GM19395 (cell line): ENCODE results near the gene FLNB.

Experiments used
- ATAC-seq: cut with Tn5 transposase; IDR thresholded peaks from one replicate; pipeline ENCODE4 v1.9.1; 2021; ENCODE audit warnings: mild to moderate bottlenecking, moderate library complexity; ENCODE audit not compliant: unreplicated experiment

Gene FLNB, protein sequence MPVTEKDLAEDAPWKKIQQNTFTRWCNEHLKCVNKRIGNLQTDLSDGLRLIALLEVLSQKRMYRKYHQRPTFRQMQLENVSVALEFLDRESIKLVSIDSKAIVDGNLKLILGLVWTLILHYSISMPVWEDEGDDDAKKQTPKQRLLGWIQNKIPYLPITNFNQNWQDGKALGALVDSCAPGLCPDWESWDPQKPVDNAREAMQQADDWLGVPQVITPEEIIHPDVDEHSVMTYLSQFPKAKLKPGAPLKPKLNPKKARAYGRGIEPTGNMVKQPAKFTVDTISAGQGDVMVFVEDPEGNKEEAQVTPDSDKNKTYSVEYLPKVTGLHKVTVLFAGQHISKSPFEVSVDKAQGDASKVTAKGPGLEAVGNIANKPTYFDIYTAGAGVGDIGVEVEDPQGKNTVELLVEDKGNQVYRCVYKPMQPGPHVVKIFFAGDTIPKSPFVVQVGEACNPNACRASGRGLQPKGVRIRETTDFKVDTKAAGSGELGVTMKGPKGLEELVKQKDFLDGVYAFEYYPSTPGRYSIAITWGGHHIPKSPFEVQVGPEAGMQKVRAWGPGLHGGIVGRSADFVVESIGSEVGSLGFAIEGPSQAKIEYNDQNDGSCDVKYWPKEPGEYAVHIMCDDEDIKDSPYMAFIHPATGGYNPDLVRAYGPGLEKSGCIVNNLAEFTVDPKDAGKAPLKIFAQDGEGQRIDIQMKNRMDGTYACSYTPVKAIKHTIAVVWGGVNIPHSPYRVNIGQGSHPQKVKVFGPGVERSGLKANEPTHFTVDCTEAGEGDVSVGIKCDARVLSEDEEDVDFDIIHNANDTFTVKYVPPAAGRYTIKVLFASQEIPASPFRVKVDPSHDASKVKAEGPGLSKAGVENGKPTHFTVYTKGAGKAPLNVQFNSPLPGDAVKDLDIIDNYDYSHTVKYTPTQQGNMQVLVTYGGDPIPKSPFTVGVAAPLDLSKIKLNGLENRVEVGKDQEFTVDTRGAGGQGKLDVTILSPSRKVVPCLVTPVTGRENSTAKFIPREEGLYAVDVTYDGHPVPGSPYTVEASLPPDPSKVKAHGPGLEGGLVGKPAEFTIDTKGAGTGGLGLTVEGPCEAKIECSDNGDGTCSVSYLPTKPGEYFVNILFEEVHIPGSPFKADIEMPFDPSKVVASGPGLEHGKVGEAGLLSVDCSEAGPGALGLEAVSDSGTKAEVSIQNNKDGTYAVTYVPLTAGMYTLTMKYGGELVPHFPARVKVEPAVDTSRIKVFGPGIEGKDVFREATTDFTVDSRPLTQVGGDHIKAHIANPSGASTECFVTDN (N-terminal part only)

DNA sequence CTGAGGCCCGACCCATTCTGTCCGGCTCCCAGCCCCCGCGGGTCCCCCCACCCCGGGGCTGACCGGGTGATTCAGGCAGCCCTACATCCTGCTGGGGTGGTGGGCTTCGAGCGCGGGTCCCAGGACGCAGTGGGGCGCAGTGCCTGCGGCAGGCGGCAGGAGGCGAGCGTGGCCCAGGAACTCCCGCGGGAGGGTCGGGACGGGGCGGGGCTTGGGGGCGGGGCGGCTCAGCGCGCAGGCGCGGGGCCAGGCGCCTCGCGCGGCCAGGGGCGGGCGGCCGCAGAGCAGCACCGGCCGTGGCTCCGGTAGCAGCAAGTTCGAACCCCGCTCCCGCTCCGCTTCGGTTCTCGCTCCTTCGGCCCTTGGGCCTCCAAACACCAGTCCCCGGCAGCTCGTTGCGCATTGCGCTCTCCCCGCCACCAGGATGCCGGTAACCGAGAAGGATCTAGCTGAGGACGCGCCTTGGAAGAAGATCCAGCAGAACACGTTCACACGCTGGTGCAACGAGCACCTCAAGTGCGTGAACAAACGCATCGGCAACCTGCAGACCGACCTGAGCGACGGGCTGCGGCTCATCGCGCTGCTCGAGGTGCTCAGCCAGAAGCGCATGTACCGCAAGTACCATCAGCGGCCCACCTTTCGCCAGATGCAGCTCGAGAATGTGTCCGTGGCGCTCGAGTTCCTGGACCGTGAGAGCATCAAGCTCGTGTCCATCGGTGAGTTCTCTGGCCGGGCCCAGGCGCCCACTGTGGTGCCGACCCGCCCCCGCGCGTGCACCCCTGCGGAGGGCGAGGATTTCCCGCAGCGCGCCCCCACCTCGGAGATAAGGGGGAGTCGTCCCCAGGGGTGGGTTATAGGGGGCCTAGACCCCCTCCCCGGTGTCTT, at the start of gene FLNB:
Gene FLNB (plus strand): TSS at position 282 of the 885 bp plus-strand sequence. CDS start 143 bp downstream, at position 425.
- peak; percentile 48 for ATAC-seq

- ATAC-seq = no peak
Observed at GRCh38 chr3:57958642-57959422, 49.4 kb upstream of the FLNB start.

GRCh38 chr3:57959423-57960173, 48.6 kb upstream of the FLNB start:
- ATAC-seq = no peak

GRCh38 chr3:57960174-57960505, 48.1 kb upstream of the FLNB start:
- ATAC-seq = no peak

DNA sequence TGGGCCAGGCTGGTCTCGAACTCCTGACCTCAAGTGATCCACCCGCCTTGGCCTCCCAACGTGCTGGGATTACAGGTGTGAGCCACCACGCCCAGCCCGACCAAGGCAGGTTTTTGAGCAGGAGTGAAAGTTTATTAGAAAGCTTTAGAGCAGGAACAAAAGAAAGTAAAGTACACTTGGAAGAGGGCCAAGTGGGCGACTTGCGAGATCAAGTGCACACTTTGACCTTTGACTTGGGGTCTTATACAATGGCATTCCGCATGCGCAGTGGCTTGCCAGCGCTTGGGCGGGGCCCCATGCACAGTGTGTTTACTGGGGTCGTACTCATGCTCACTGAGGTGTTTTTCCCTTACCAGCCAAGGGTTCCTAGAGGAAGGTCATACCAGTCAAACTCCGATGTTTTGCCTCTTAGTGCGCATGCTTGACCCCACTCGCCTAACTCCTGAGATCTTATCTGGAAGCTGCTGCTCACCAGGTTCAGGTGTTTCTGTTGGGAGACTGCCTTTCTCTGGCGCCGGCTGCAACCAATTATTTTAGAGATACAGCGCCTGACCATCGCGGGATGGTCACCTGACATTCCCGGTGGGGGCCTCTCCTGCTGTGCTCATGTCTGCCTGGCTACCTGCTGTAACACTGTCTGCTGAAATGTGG, 46.9 kb upstream of the FLNB start:
- ATAC-seq = no peak

GRCh38 chr3:57961828-57962447, 46.3 kb upstream of the FLNB start:
- ATAC-seq = no peak

GRCh38 chr3:57962448-57962834, 45.8 kb upstream of the FLNB start:
- no peak for ATAC-seq

- ATAC-seq = no peak
Observed at GRCh38 chr3:57963811-57964346, 44.3 kb upstream of the FLNB start.

DNA sequence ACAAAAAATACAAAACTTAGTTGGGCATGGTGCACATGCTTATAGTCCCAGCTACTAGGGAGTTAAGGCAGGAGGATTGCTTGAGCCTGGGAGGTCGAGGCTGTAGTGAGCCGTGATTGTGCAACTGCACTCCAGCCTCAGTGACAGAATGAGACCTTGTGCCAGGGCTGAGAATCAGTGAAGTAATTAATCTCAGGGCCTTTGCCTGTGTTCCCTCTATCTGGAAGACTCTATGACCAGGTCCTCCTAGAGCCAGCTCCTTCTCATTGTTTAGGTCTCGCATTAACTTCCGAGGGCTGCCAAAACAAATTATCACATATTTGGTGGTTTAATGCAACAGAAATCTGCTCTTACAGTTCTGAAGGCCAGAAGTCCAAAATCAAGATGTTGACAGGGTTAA, 41.4 kb upstream of the FLNB start:
- ATAC-seq = no peak

DNA sequence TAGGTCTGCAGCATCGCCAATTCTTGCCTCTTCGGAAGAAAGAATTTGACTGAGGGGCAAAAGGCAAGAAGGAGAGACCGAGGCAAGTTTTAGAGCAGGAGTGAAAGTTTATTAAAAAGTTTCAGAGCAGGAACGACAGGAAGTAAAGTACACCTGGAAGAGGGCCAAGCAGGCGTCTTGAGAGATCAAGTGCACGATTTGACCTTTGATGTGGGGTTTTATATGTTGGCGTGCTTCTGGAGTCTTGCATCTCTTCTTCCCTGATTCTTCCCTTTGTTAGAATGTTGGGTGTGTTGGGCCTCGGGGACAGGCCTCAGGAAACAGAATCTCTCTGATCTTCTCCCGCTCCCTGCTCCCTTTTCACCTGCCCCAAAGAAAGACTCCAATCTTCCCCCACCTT, 40.6 kb upstream of the FLNB start:
- no peak for ATAC-seq

DNA sequence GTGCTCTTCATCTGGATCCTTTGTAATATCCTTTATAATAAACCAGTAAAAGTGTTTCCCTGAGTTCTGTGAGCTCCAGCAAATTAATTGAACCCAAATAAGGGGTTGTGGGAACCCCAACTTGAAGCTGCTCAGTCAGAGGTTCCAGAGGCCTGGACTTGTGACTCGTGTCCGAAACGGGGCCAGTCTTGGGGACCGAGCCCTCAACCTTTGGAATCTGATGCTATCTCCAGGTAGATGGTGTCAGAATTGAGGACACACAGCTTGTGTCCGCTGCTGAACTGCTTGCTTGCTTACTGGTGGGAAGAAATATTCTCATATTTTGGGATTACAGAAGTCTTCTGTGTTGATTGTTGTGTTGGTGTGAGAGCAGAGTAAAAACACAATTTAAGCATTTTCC, 39.7 kb upstream of the FLNB start:
- ATAC-seq = no peak

DNA sequence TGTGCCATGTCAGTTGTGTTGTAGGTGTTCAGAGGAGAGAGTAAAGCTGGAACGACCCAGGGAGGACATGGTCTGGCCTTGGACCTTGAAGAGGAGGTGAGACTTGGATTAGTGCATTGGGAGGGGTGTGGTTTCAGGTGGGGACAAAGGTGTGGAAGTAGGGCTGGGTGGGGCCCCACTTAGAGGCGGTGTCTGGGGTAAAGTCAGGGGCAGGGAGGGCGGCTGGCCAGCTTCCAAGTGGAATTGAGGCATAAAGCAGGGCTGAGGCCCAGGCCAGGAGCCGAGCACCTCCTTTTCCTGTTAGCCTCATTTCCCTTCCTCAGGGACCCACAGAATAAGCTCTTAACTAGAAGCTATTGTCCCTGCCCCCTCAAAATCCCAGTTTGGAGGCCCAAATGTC, 36.2 kb upstream of the FLNB start:
- no peak for ATAC-seq

GRCh38 chr3:57972531-57973111, 35.6 kb upstream of the FLNB start:
- no peak for ATAC-seq

- ATAC-seq = no peak
Observed at GRCh38 chr3:57973715-57974477, 34.3 kb upstream of the FLNB start.

DNA sequence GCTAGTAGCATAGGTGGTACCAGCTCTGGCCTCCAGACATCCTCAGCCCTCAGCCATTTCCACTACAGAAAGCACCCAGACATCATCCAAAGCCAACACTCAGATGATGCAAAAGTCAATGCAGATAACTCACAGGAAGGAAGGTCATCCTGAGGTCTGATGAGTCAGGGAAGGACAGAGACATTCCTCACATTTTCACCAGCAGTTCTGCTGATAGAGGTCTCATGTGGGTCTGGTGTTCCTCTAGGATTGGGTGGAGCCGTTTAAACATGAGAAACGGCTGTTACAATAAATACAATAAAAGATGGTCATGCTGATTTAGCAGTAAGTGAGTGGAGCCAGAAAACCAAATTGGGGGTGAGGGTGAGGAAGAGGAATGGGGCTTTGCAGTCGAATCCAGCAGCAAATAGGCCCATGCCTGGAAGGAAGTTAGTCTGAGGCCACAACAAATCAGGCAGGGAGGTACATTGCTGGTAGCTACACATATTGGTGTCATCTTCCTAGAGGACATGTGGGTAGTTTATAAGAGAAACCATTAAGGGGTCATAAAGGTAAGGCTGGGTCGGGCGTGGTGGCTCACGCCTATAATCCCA, 33.3 kb upstream of the FLNB start:
- ATAC-seq = no peak

- no peak for ATAC-seq
Observed at GRCh38 chr3:57977818-57978235, 30.4 kb upstream of the FLNB start.
